ENCODE results near the gene ANGPTL3. TPM values are rescaled to one million over a fixed set of nuclear protein-coding genes. Genes with fewer than 3 reads are reported as not detected.
"Not testable (repeated sequence)": the region's sequence is repeated elsewhere in the genome, so short reads cannot be mapped to it uniquely, and the experiment has no call there.

Gene ANGPTL3
- total and polyA plus RNA-seq, 5 donors: not detected

- Histone ChIP-seq H3K4me1 (ENCODE audit: control insufficient read depth, insufficient read depth, low read length) (no peaks in the 10 kb centered on the region), H3K27me3 (ENCODE audit: control insufficient read depth, insufficient read depth) (no peaks in the 10 kb centered on the region), H3K9me3 (ENCODE audit: control insufficient read depth, low read length) (no peaks in the 10 kb centered on the region), H3K4me3 (ENCODE audit: low read length) (no peak overlapping the region), H3K27ac (ENCODE audit: low read length) (no peak overlapping the region)
- intact Hi-C loops (cut with DNase I): no loop called here
- no peak for ATAC-seq
- 99% methylated on average over 1 of the region's 1 CpG for WGBS
- DNase-seq: no peak
These were observed 6.4 kb upstream of the ANGPTL3 start for GRCh38 chr1:62590970-62591368.

GRCh38 chr1:62593825-62594394 lies 3.4 kb upstream of the ANGPTL3 start:
- Histone ChIP-seq H3K27ac (ENCODE audit: low read length) (no peak overlapping the region), H3K4me1 (ENCODE audit: control insufficient read depth, insufficient read depth, low read length) (no peaks in the 10 kb centered on the region), H3K9me3 (ENCODE audit: control insufficient read depth, low read length) (no peaks in the 10 kb centered on the region), H3K4me3 (ENCODE audit: low read length) (no peak overlapping the region), H3K27me3 (ENCODE audit: control insufficient read depth, insufficient read depth) (no peaks in the 10 kb centered on the region)
- intact Hi-C loops (cut with DNase I): no loop called here
- WGBS: 40% methylated on average over 2 of the region's 2 CpGs
- ATAC-seq (no peak), DNase-seq (no peak)

GRCh38 chr1:62595647-62596046 lies 1.7 kb upstream of the ANGPTL3 start:
- WGBS: 84% methylated on average over 3 of the region's 3 CpGs
- no peak overlapping the region for H3K27ac ChIP-seq (ENCODE audit: low read length)
- ATAC-seq (no peak), DNase-seq (no peak)
- H3K27me3 ChIP-seq (ENCODE audit: control insufficient read depth, insufficient read depth): no peaks in the 10 kb centered on the region
- H3K4me3 ChIP-seq (ENCODE audit: low read length): no peak overlapping the region
- intact Hi-C loops (cut with DNase I): no loop called here
- H3K4me1 ChIP-seq (ENCODE audit: control insufficient read depth, insufficient read depth, low read length): no peaks in the 10 kb centered on the region
- no peaks in the 10 kb centered on the region for H3K9me3 ChIP-seq (ENCODE audit: control insufficient read depth, low read length)

- H3K4me3 ChIP-seq (ENCODE audit: low read length): no peak overlapping the region
- H3K27me3 ChIP-seq (ENCODE audit: control insufficient read depth, insufficient read depth): no peaks in the 10 kb centered on the region
- intact Hi-C loops (cut with DNase I): no loop called here
- no peaks in the 10 kb centered on the region for H3K4me1 ChIP-seq (ENCODE audit: control insufficient read depth, insufficient read depth, low read length)
- DNase-seq (no peak), ATAC-seq (no peak)
- H3K27ac ChIP-seq (ENCODE audit: low read length): no peak overlapping the region
- 96% methylated on average over 5 of the region's 5 CpGs for WGBS
- H3K9me3 ChIP-seq (ENCODE audit: control insufficient read depth, low read length): no peaks in the 10 kb centered on the region
These were observed 1.7 kb downstream of the ANGPTL3 start for GRCh38 chr1:62599044-62599443.

GRCh38 chr1:62601457-62601856 lies 4.1 kb downstream of the ANGPTL3 start:
- DNase-seq (no peak), ATAC-seq (no peak)
- intact Hi-C loops (cut with DNase I): no loop called here
- no peaks in the 10 kb centered on the region for H3K9me3 ChIP-seq (ENCODE audit: control insufficient read depth, low read length)
- H3K27me3 ChIP-seq (ENCODE audit: control insufficient read depth, insufficient read depth): no peaks in the 10 kb centered on the region
- no peaks in the 10 kb centered on the region for H3K4me1 ChIP-seq (ENCODE audit: control insufficient read depth, insufficient read depth, low read length)
- H3K4me3 ChIP-seq (ENCODE audit: low read length): no peak overlapping the region
- no peak overlapping the region for H3K27ac ChIP-seq (ENCODE audit: low read length)
- WGBS: 97% methylated on average over 2 of the region's 2 CpGs

- Histone ChIP-seq H3K27me3 (ENCODE audit: control insufficient read depth, insufficient read depth) (no peaks in the 10 kb centered on the region), H3K4me1 (ENCODE audit: control insufficient read depth, insufficient read depth, low read length) (no peaks in the 10 kb centered on the region), H3K9me3 (ENCODE audit: control insufficient read depth, low read length) (no peaks in the 10 kb centered on the region), H3K4me3 (ENCODE audit: low read length) (no peak overlapping the region), H3K27ac (ENCODE audit: low read length) (no peak overlapping the region)
- intact Hi-C loops (cut with DNase I): no loop called here
- no peak for ATAC-seq
- DNase-seq: no peak
These were observed 11.6 kb downstream of the ANGPTL3 start for GRCh38 chr1:62608905-62609304.

- H3K9me3 ChIP-seq (ENCODE audit: control insufficient read depth, low read length); H3K27me3 ChIP-seq (ENCODE audit: control insufficient read depth, insufficient read depth); DNase-seq; H3K4me1 ChIP-seq (ENCODE audit: control insufficient read depth, insufficient read depth, low read length); ATAC-seq; H3K27ac ChIP-seq (ENCODE audit: low read length); H3K4me3 ChIP-seq (ENCODE audit: low read length); intact Hi-C loops (cut with DNase I): not testable (repeated sequence)
- 98% methylated on average over 1 of the region's 1 CpG for WGBS
These were observed 13.3 kb downstream of the ANGPTL3 start for GRCh38 chr1:62610588-62610987.

GRCh38 chr1:62612770-62613169 lies 15.4 kb downstream of the ANGPTL3 start:
- Histone ChIP-seq H3K27me3 (ENCODE audit: control insufficient read depth, insufficient read depth) (no peaks in the 10 kb centered on the region), H3K9me3 (ENCODE audit: control insufficient read depth, low read length) (no peaks in the 10 kb centered on the region), H3K4me1 (ENCODE audit: control insufficient read depth, insufficient read depth, low read length) (no peaks in the 10 kb centered on the region), H3K4me3 (ENCODE audit: low read length) (no peak overlapping the region), H3K27ac (ENCODE audit: low read length) (no peak overlapping the region)
- no peak for ATAC-seq
- DNase-seq: no peak
- intact Hi-C loops (cut with DNase I): no loop called here
- WGBS: 95% methylated on average over 2 of the region's 2 CpGs

GRCh38 chr1:62613325-62613727 lies 16.0 kb downstream of the ANGPTL3 start:
- H3K4me3 ChIP-seq (ENCODE audit: low read length): no peak overlapping the region
- DNase-seq: no peak
- no peaks in the 10 kb centered on the region for H3K4me1 ChIP-seq (ENCODE audit: control insufficient read depth, insufficient read depth, low read length)
- intact Hi-C loops (cut with DNase I): no loop called here
- no peak for ATAC-seq
- no peaks in the 10 kb centered on the region for H3K27me3 ChIP-seq (ENCODE audit: control insufficient read depth, insufficient read depth)
- WGBS: 86% methylated on average over 5 of the region's 5 CpGs
- no peak overlapping the region for H3K27ac ChIP-seq (ENCODE audit: low read length)
- no peaks in the 10 kb centered on the region for H3K9me3 ChIP-seq (ENCODE audit: control insufficient read depth, low read length)

- H3K27ac ChIP-seq (ENCODE audit: low read length): no peak overlapping the region
- ATAC-seq (no peak), DNase-seq (no peak)
- H3K27me3 ChIP-seq (ENCODE audit: control insufficient read depth, insufficient read depth): no peaks in the 10 kb centered on the region
- no peaks in the 10 kb centered on the region for H3K4me1 ChIP-seq (ENCODE audit: control insufficient read depth, insufficient read depth, low read length)
- WGBS: 96% methylated on average over 1 of the region's 1 CpG
- intact Hi-C loops (cut with DNase I): no loop called here
- H3K4me3 ChIP-seq (ENCODE audit: low read length): no peak overlapping the region
- H3K9me3 ChIP-seq (ENCODE audit: control insufficient read depth, low read length): no peaks in the 10 kb centered on the region
These were observed 16.6 kb downstream of the ANGPTL3 start for GRCh38 chr1:62613890-62614289.

GRCh38 chr1:62621907-62622306 lies 24.6 kb downstream of the ANGPTL3 start:
- Histone ChIP-seq H3K27ac (ENCODE audit: low read length) (no peak overlapping the region), H3K4me3 (ENCODE audit: low read length) (no peak overlapping the region), H3K9me3 (ENCODE audit: control insufficient read depth, low read length) (no peaks in the 10 kb centered on the region), H3K4me1 (ENCODE audit: control insufficient read depth, insufficient read depth, low read length) (no peaks in the 10 kb centered on the region), H3K27me3 (ENCODE audit: control insufficient read depth, insufficient read depth) (no peaks in the 10 kb centered on the region)
- ATAC-seq (peak; percentile 51 to 69), DNase-seq (peak in 2 of 3 donors; percentile 30 to 41)
- intact Hi-C loops (cut with DNase I): no loop called here
- WGBS: 97% methylated on average over 1 of the region's 1 CpG

GRCh38 chr1:62625415-62625814 lies 28.1 kb downstream of the ANGPTL3 start:
- Histone ChIP-seq H3K4me3 (ENCODE audit: low read length) (no peak overlapping the region), H3K9me3 (ENCODE audit: control insufficient read depth, low read length) (no peaks in the 10 kb centered on the region), H3K4me1 (ENCODE audit: control insufficient read depth, insufficient read depth, low read length) (no peaks in the 10 kb centered on the region), H3K27me3 (ENCODE audit: control insufficient read depth, insufficient read depth) (no peaks in the 10 kb centered on the region), H3K27ac (ENCODE audit: low read length) (no peak overlapping the region)
- no peak for ATAC-seq
- 93% methylated on average over 1 of the region's 1 CpG for WGBS
- DNase-seq: no peak
- intact Hi-C loops (cut with DNase I): no loop called here

All from right cardiac atrium (tissue), 5 donors.